Activated CD4-positive, alpha-beta T cell treated with anti-CD3 and anti-CD28 coated beads for 24 hours (primary cell): Measurements from ENCODE around the gene OPN1SW.

Source experiments
- DNase-seq, 2 donors: peaks; one replicate each; pipeline ENCODE4 v3.0.0-alpha.2; 2020; ENCODE audit warnings: low read depth in 2 of 2

OPN1SW gene

GRCh38 chr7:128758553-128758952, 17.0 kb downstream of the OPN1SW start:
- no peak for DNase-seq

- DNase-seq = no peak
Observed at GRCh38 chr7:128757203-128757602, 18.4 kb downstream of the OPN1SW start.

- no peak for DNase-seq
Observed at GRCh38 chr7:128755819-128756476, 19.6 kb downstream of the OPN1SW start.

GRCh38 chr7:128755075-128755818, 20.3 kb downstream of the OPN1SW start:
- DNase-seq = no peak

- no peak for DNase-seq
Observed at GRCh38 chr7:128752251-128752650, 23.3 kb downstream of the OPN1SW start.

- no peak for DNase-seq
Observed at GRCh38 chr7:128747327-128748079, 28.1 kb downstream of the OPN1SW start.

GRCh38 chr7:128745706-128746105, 29.9 kb downstream of the OPN1SW start:
- no peak for DNase-seq

GRCh38 chr7:128744366-128744905, 31.2 kb downstream of the OPN1SW start:
- no peak for DNase-seq

GRCh38 chr7:128743112-128743772, 32.4 kb downstream of the OPN1SW start:
- no peak for DNase-seq

GRCh38 chr7:128742206-128742605, 33.4 kb downstream of the OPN1SW start:
- no peak for DNase-seq

GRCh38 chr7:128741491-128741890, 34.1 kb downstream of the OPN1SW start:
- DNase-seq = no peak

GRCh38 chr7:128740996-128741395, 34.6 kb downstream of the OPN1SW start:
- DNase-seq = no peak

GRCh38 chr7:128739990-128740682, 35.5 kb downstream of the OPN1SW start:
- no peak for DNase-seq

GRCh38 chr7:128739048-128739962, 36.3 kb downstream of the OPN1SW start, which contains the start of gene CALU:
CALU (plus strand) TSS chr7:128739359; CDS start chr7:128748584, 9,225 bp downstream.
- peak; percentile 87 to 91 for DNase-seq

GRCh38 chr7:128738570-128739047, 37.0 kb downstream of the OPN1SW start:
- DNase-seq = peak in 1 of 2 donors; percentile 0

- DNase-seq = no peak
Observed at GRCh38 chr7:128737867-128738385, 37.7 kb downstream of the OPN1SW start.

- no peak for DNase-seq
Observed at GRCh38 chr7:128737441-128737840, 38.2 kb downstream of the OPN1SW start.

- DNase-seq = no peak
Observed at GRCh38 chr7:128735436-128735835, 40.2 kb downstream of the OPN1SW start.

GRCh38 chr7:128734890-128735289, 40.7 kb downstream of the OPN1SW start:
- no peak for DNase-seq

GRCh38 chr7:128733278-128733645, 42.3 kb downstream of the OPN1SW start:
- DNase-seq = no peak
